HG03060 (cell line): ENCODE data around the gene CYP3A5.

Experiments
- ATAC-seq: cut with Tn5 transposase; IDR thresholded peaks from one replicate; pipeline ENCODE4 v1.9.1; 2021; ENCODE audit warnings: low read depth, moderate number of reproducible peaks; ENCODE audit not compliant: unreplicated experiment

The CYP3A5 gene

GRCh38 chr7:99616359-99617191 lies 63.2 kb downstream of the CYP3A5 start, which contains the start of gene ZSCAN25:
Gene ZSCAN25, plus strand, starts transcription at chr7:99616946. Its CDS starts 2,661 bp downstream, at chr7:99619607.
- peak; percentile 73 for ATAC-seq

GRCh38 chr7:99615989-99616358 lies 63.8 kb downstream of the CYP3A5 start:
- no peak for ATAC-seq

- ATAC-seq, result no peak
These were observed 65.3 kb downstream of the CYP3A5 start for GRCh38 chr7:99614495-99614894.

- no peak for ATAC-seq
These were observed 72.2 kb downstream of the CYP3A5 start for GRCh38 chr7:99607548-99607947.

GRCh38 chr7:99606531-99606930 lies 73.3 kb downstream of the CYP3A5 start:
- ATAC-seq, result no peak

- ATAC-seq, result no peak
These were observed 74.3 kb downstream of the CYP3A5 start for GRCh38 chr7:99605527-99605926.

- ATAC-seq, result no peak
These were observed 78.0 kb downstream of the CYP3A5 start for GRCh38 chr7:99601656-99602310.

- ATAC-seq, result no peak
These were observed 80.0 kb downstream of the CYP3A5 start for GRCh38 chr7:99599836-99600235.
